HG03460 (cell line): ENCODE results near the gene SESN3.
"Not testable (repeated sequence)": the region's sequence is repeated elsewhere in the genome, so short reads cannot be mapped to it uniquely, and the experiment has no call there.

ENCODE experiments used
- ATAC-seq: cut with Tn5 transposase; IDR thresholded peaks from one replicate; pipeline ENCODE4 v1.9.1; 2021; ENCODE audit not compliant: unreplicated experiment

SESN3 gene

GRCh38 chr11:95252586-95252985 is 21.6 kb upstream of the SESN3 start:
- no peak for ATAC-seq

GRCh38 chr11:95251896-95252295 is 20.9 kb upstream of the SESN3 start:
- ATAC-seq = not testable (repeated sequence)

GRCh38 chr11:95248666-95249467 is 17.9 kb upstream of the SESN3 start:
- peak; percentile 84 for ATAC-seq

- no peak for ATAC-seq
Measured at GRCh38 chr11:95247883-95248282, 16.9 kb upstream of the SESN3 start.

GRCh38 chr11:95247127-95247684 is 16.2 kb upstream of the SESN3 start:
- ATAC-seq = no peak

- ATAC-seq = no peak
Measured at GRCh38 chr11:95245581-95245980, 14.6 kb upstream of the SESN3 start.

GRCh38 chr11:95245038-95245437 is 14.0 kb upstream of the SESN3 start:
- ATAC-seq = no peak

- ATAC-seq = no peak
Measured at GRCh38 chr11:95243673-95244072, 12.7 kb upstream of the SESN3 start.

GRCh38 chr11:95242845-95243605 is 12.0 kb upstream of the SESN3 start:
- no peak for ATAC-seq

GRCh38 chr11:95242091-95242844 is 11.3 kb upstream of the SESN3 start:
- ATAC-seq = peak; percentile 72

- peak; percentile 62 for ATAC-seq
Measured at GRCh38 chr11:95241681-95242081, 10.7 kb upstream of the SESN3 start.

- ATAC-seq = no peak
Measured at GRCh38 chr11:95239871-95240649, 9.1 kb upstream of the SESN3 start.

GRCh38 chr11:95232666-95233065 is 1.7 kb upstream of the SESN3 start:
- no peak for ATAC-seq

- ATAC-seq = peak; percentile 30
Measured at GRCh38 chr11:95231881-95232605, 1.0 kb upstream of the SESN3 start.

- peak; percentile 7 for ATAC-seq
Measured at GRCh38 chr11:95230810-95231126, 234 bp downstream of the SESN3 start.

- ATAC-seq = no peak
Measured at GRCh38 chr11:95229993-95230809, 801 bp downstream of the SESN3 start.

- ATAC-seq = no peak
Measured at GRCh38 chr11:95229199-95229992, 1.6 kb downstream of the SESN3 start.

- no peak for ATAC-seq
Measured at GRCh38 chr11:95228081-95228749, 2.8 kb downstream of the SESN3 start.
